ENCODE measurements around the gene OPCML.

Gene OPCML

GRCh38 chr11:132976115-132976514 lies 556.2 kb downstream of the OPCML start:
- H3K36me3 ChIP-seq (ENCODE audit: control insufficient read depth, insufficient read depth, low read length): no peaks in the 10 kb centered on the region
- H3K9ac ChIP-seq (ENCODE audit: low read depth, low read length): no peak overlapping the region

GRCh38 chr11:132973686-132974085 lies 558.6 kb downstream of the OPCML start:
- H3K4me1 ChIP-seq (ENCODE audit: control insufficient read depth, insufficient read depth, low read length): no peaks in the 10 kb centered on the region
- no peak overlapping the region for H3K4me3 ChIP-seq (ENCODE audit: low read depth, low read length)
- H3K9me3 ChIP-seq (ENCODE audit: control insufficient read depth, insufficient read depth, low read length): no peaks in the 10 kb centered on the region

More at GRCh38 chr11:132976115-132976514, 556.2 kb downstream of the OPCML start:
- no peak overlapping the region for H3K4me3 ChIP-seq (ENCODE audit: low read depth, low read length)
- H3K4me1 ChIP-seq (ENCODE audit: control insufficient read depth, insufficient read depth, low read length): no peaks in the 10 kb centered on the region
- H3K9me3 ChIP-seq (ENCODE audit: control insufficient read depth, insufficient read depth, low read length): no peaks in the 10 kb centered on the region
- H3K27me3 ChIP-seq (ENCODE audit: control insufficient read depth, insufficient read depth, low read length): peaks cover 6% of the 10 kb centered on the region

GRCh38 chr11:132972565-132972964 lies 559.7 kb downstream of the OPCML start:
- Histone ChIP-seq H3K9me3 (ENCODE audit: control insufficient read depth, insufficient read depth, low read length) (no peaks in the 10 kb centered on the region), H3K4me1 (ENCODE audit: control insufficient read depth, insufficient read depth, low read length) (no peaks in the 10 kb centered on the region), H3K27me3 (ENCODE audit: control insufficient read depth, insufficient read depth, low read length) (peaks cover 6% of the 10 kb centered on the region), H3K9ac (ENCODE audit: low read depth, low read length) (no peak overlapping the region), H3K4me3 (ENCODE audit: low read depth, low read length) (no peak overlapping the region), H3K36me3 (ENCODE audit: control insufficient read depth, insufficient read depth, low read length) (no peaks in the 10 kb centered on the region)

More at GRCh38 chr11:132973686-132974085, 558.6 kb downstream of the OPCML start:
- Histone ChIP-seq H3K9ac (ENCODE audit: low read depth, low read length) (no peak overlapping the region), H3K36me3 (ENCODE audit: control insufficient read depth, insufficient read depth, low read length) (no peaks in the 10 kb centered on the region), H3K27me3 (ENCODE audit: control insufficient read depth, insufficient read depth, low read length) (peaks cover 6% of the 10 kb centered on the region)

GRCh38 chr11:132971351-132971750 lies 561.0 kb downstream of the OPCML start:
- peaks cover 6% of the 10 kb centered on the region for H3K27me3 ChIP-seq (ENCODE audit: control insufficient read depth, insufficient read depth, low read length)
- no peaks in the 10 kb centered on the region for H3K9me3 ChIP-seq (ENCODE audit: control insufficient read depth, insufficient read depth, low read length)
- no peak overlapping the region for H3K9ac ChIP-seq (ENCODE audit: low read depth, low read length)
- no peaks in the 10 kb centered on the region for H3K36me3 ChIP-seq (ENCODE audit: control insufficient read depth, insufficient read depth, low read length)
- H3K4me3 ChIP-seq (ENCODE audit: low read depth, low read length): no peak overlapping the region
- no peaks in the 10 kb centered on the region for H3K4me1 ChIP-seq (ENCODE audit: control insufficient read depth, insufficient read depth, low read length)

GRCh38 chr11:132969892-132970291 lies 562.4 kb downstream of the OPCML start:
- H3K27me3 ChIP-seq (ENCODE audit: control insufficient read depth, insufficient read depth, low read length): peaks cover 6% of the 10 kb centered on the region
- H3K4me3 ChIP-seq (ENCODE audit: low read depth, low read length): no peak overlapping the region
- H3K4me1 ChIP-seq (ENCODE audit: control insufficient read depth, insufficient read depth, low read length): no peaks in the 10 kb centered on the region
- H3K9ac ChIP-seq (ENCODE audit: low read depth, low read length): no peak overlapping the region
- no peaks in the 10 kb centered on the region for H3K36me3 ChIP-seq (ENCODE audit: control insufficient read depth, insufficient read depth, low read length)
- no peaks in the 10 kb centered on the region for H3K9me3 ChIP-seq (ENCODE audit: control insufficient read depth, insufficient read depth, low read length)

- Histone ChIP-seq H3K9ac (ENCODE audit: low read depth, low read length) (no peak overlapping the region), H3K9me3 (ENCODE audit: control insufficient read depth, insufficient read depth, low read length) (no peaks in the 10 kb centered on the region), H3K27me3 (ENCODE audit: control insufficient read depth, insufficient read depth, low read length) (no peaks in the 10 kb centered on the region), H3K36me3 (ENCODE audit: control insufficient read depth, insufficient read depth, low read length) (no peaks in the 10 kb centered on the region), H3K4me1 (ENCODE audit: control insufficient read depth, insufficient read depth, low read length) (no peaks in the 10 kb centered on the region), H3K4me3 (ENCODE audit: low read depth, low read length) (no peak overlapping the region)
Observed at GRCh38 chr11:132962041-132962440, 570.3 kb downstream of the OPCML start.

GRCh38 chr11:132961453-132961852 lies 570.8 kb downstream of the OPCML start:
- H3K9me3 ChIP-seq (ENCODE audit: control insufficient read depth, insufficient read depth, low read length): no peaks in the 10 kb centered on the region
- no peak overlapping the region for H3K4me3 ChIP-seq (ENCODE audit: low read depth, low read length)
- no peaks in the 10 kb centered on the region for H3K27me3 ChIP-seq (ENCODE audit: control insufficient read depth, insufficient read depth, low read length)
- H3K4me1 ChIP-seq (ENCODE audit: control insufficient read depth, insufficient read depth, low read length): no peaks in the 10 kb centered on the region
- no peak overlapping the region for H3K9ac ChIP-seq (ENCODE audit: low read depth, low read length)
- no peaks in the 10 kb centered on the region for H3K36me3 ChIP-seq (ENCODE audit: control insufficient read depth, insufficient read depth, low read length)

- no peaks in the 10 kb centered on the region for H3K4me1 ChIP-seq (ENCODE audit: control insufficient read depth, insufficient read depth, low read length)
- H3K9me3 ChIP-seq (ENCODE audit: control insufficient read depth, insufficient read depth, low read length): no peaks in the 10 kb centered on the region
- no peak overlapping the region for H3K4me3 ChIP-seq (ENCODE audit: low read depth, low read length)
- H3K9ac ChIP-seq (ENCODE audit: low read depth, low read length): no peak overlapping the region
- no peaks in the 10 kb centered on the region for H3K36me3 ChIP-seq (ENCODE audit: control insufficient read depth, insufficient read depth, low read length)
- H3K27me3 ChIP-seq (ENCODE audit: control insufficient read depth, insufficient read depth, low read length): no peaks in the 10 kb centered on the region
Observed at GRCh38 chr11:132960273-132961078, 571.8 kb downstream of the OPCML start.

- no peaks in the 10 kb centered on the region for H3K9me3 ChIP-seq (ENCODE audit: control insufficient read depth, insufficient read depth, low read length)
- no peak overlapping the region for H3K9ac ChIP-seq (ENCODE audit: low read depth, low read length)
- no peaks in the 10 kb centered on the region for H3K4me1 ChIP-seq (ENCODE audit: control insufficient read depth, insufficient read depth, low read length)
- no peaks in the 10 kb centered on the region for H3K36me3 ChIP-seq (ENCODE audit: control insufficient read depth, insufficient read depth, low read length)
- H3K4me3 ChIP-seq (ENCODE audit: low read depth, low read length): no peak overlapping the region
- H3K27me3 ChIP-seq (ENCODE audit: control insufficient read depth, insufficient read depth, low read length): no peaks in the 10 kb centered on the region
Observed at GRCh38 chr11:132959693-132960092, 572.6 kb downstream of the OPCML start.

GRCh38 chr11:132957881-132958280 lies 574.4 kb downstream of the OPCML start:
- Histone ChIP-seq H3K9me3 (ENCODE audit: control insufficient read depth, insufficient read depth, low read length) (no peaks in the 10 kb centered on the region), H3K9ac (ENCODE audit: low read depth, low read length) (no peak overlapping the region), H3K36me3 (ENCODE audit: control insufficient read depth, insufficient read depth, low read length) (no peaks in the 10 kb centered on the region), H3K27me3 (ENCODE audit: control insufficient read depth, insufficient read depth, low read length) (no peaks in the 10 kb centered on the region), H3K4me1 (ENCODE audit: control insufficient read depth, insufficient read depth, low read length) (no peaks in the 10 kb centered on the region), H3K4me3 (ENCODE audit: low read depth, low read length) (no peak overlapping the region)

- Histone ChIP-seq H3K9me3 (ENCODE audit: control insufficient read depth, insufficient read depth, low read length) (no peaks in the 10 kb centered on the region), H3K36me3 (ENCODE audit: control insufficient read depth, insufficient read depth, low read length) (no peaks in the 10 kb centered on the region), H3K4me3 (ENCODE audit: low read depth, low read length) (no peak overlapping the region), H3K9ac (ENCODE audit: low read depth, low read length) (no peak overlapping the region), H3K27me3 (ENCODE audit: control insufficient read depth, insufficient read depth, low read length) (peaks cover 65% of the 10 kb centered on the region), H3K4me1 (ENCODE audit: control insufficient read depth, insufficient read depth, low read length) (no peaks in the 10 kb centered on the region)
Observed at GRCh38 chr11:132948252-132948651, 584.0 kb downstream of the OPCML start.

- Histone ChIP-seq H3K4me1 (ENCODE audit: control insufficient read depth, insufficient read depth, low read length) (no peaks in the 10 kb centered on the region), H3K27me3 (ENCODE audit: control insufficient read depth, insufficient read depth, low read length) (peaks cover 64% of the 10 kb centered on the region), H3K36me3 (ENCODE audit: control insufficient read depth, insufficient read depth, low read length) (no peaks in the 10 kb centered on the region), H3K9me3 (ENCODE audit: control insufficient read depth, insufficient read depth, low read length) (no peaks in the 10 kb centered on the region), H3K4me3 (ENCODE audit: low read depth, low read length) (peak overlapping the region; percentile 81), H3K9ac (ENCODE audit: low read depth, low read length) (no peak overlapping the region)
Observed at GRCh38 chr11:132944569-132944944, 587.7 kb downstream of the OPCML start.
